ENCODE measurements around the gene SNX12.

DNA sequence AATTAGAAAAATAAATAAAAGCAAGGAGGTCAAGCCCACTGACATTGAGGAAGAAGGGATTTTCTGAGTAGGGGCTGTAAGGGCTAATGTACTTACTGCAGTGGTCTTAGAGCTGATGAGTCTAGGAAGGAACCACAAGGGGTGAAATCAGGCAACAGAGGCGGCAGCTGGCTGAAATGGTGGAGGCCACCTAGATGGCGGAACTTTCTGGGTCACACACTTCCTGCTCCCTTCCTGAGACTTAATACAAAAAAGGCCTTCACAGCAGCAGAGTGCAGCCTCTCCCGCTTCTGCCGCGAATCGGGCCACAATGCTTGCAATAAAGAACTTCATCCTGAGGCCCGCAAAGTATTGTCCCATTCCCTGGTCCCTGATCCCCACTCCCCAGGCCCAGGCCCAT, 15.4 kb downstream of the SNX12 start:
- TF ChIP-seq POLR2A (IDR thresholded peaks at IDR 0.05), result no peak
- TF ChIP-seq, protein P1, sequence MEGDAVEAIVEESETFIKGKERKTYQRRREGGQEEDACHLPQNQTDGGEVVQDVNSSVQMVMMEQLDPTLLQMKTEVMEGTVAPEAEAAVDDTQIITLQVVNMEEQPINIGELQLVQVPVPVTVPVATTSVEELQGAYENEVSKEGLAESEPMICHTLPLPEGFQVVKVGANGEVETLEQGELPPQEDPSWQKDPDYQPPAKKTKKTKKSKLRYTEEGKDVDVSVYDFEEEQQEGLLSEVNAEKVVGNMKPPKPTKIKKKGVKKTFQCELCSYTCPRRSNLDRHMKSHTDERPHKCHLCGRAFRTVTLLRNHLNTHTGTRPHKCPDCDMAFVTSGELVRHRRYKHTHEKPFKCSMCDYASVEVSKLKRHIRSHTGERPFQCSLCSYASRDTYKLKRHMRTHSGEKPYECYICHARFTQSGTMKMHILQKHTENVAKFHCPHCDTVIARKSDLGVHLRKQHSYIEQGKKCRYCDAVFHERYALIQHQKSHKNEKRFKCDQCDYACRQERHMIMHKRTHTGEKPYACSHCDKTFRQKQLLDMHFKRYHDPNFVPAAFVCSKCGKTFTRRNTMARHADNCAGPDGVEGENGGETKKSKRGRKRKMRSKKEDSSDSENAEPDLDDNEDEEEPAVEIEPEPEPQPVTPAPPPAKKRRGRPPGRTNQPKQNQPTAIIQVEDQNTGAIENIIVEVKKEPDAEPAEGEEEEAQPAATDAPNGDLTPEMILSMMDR (IDR thresholded peaks at IDR 0.05), result no peak
- TF ChIP-seq POLR2AphosphoS5 (IDR thresholded peaks at IDR 0.05), result no peak

All from stomach (tissue), 4 donors.